GM12865 (cell line): Measurements from ENCODE around the gene EYA4.

Experiments used
- DNase-seq: peaks from one replicate; pipeline ENCODE4 v3.0.0; 2010; ENCODE audit warnings: low read depth
- H3K4me3 ChIP-seq: 2 replicates; pipeline ENCODE4 v1.5.1; 2011; ENCODE audit warnings: mild to moderate bottlenecking, low read depth, low read length, control low read depth
- CTCF ChIP-seq: IDR thresholded peaks from 2 replicates; pipeline ENCODE4 v1.5.1; 2011; ENCODE audit warnings: low read length, control low read depth, low read depth, inconsistent platforms; ENCODE audit not compliant: insufficient read depth; ENCODE audit errors: missing control alignments

Gene EYA4

DNA sequence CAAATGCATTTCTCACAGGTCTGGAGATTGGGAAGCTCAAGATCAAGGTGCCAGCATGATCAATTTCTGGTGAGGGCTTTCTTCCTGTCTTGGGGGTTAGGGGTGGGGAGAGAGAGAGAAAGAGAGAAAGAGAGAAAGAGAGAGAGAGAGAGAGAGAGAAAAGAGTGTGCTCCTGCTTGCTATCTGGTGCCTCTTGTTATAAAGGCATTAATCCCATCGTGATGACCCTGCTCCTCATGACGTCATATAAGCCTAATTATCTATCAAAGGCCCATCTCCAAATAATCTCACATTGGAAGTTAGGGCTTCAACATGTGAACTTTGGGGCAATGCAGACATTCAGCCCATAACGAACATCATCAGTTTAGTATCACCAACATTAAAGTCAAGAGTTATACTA lies 114.8 kb downstream of the EYA4 start:
- no peak for TF ChIP-seq CTCF
- no peak for DNase-seq
- H3K4me3 ChIP-seq = no peak overlapping the region

- H3K4me3 ChIP-seq = no peak overlapping the region
- no peak for TF ChIP-seq CTCF
- no peak for DNase-seq
These were observed 117.5 kb downstream of the EYA4 start for GRCh38 chr6:133358574-133359150.

DNA sequence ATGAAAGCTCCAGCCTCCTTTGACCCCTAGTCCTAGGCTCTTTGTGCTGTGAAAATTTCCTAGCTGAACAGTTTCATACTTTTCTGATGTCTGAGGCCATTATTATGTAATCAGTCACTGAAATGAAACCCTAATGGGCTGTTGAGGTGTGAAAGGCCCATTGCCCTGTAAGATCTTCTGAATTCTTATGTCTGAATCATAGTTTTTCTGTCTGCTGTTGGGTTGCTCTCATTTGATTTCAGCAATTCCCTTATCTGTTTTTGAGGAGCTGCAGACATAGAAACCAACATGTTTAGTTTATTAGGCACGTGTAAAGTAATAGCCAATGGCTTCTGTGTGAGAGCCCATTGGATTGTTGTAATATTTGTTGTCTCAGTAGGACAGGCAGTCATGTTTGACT lies 118.1 kb downstream of the EYA4 start:
- TF ChIP-seq CTCF = no peak
- no peak for DNase-seq
- H3K4me3 ChIP-seq = no peak overlapping the region

- no peak for DNase-seq
- TF ChIP-seq CTCF = no peak
- H3K4me3 ChIP-seq = no peak overlapping the region
These were observed 118.6 kb downstream of the EYA4 start for GRCh38 chr6:133359760-133360159.

DNA sequence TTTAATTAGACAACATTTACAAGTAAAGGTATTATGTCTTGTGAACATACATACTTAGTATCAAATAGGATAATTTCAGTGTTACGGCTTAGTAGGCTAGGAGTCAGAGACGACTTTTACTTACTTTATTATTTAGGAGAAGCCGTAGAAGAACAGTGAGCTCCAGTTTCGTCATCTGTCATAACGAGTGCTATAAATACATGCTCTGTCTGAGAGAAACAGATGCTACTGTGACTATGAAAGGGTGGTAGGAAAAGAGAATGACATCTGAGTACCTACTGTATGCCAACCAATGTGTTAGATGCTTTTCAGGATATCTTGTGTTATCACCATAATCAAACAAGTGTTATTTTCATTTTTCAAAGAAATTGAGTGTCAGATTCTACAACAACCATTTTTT lies 119.0 kb downstream of the EYA4 start:
- no peak overlapping the region for H3K4me3 ChIP-seq
- DNase-seq = no peak
- TF ChIP-seq CTCF = no peak

DNA sequence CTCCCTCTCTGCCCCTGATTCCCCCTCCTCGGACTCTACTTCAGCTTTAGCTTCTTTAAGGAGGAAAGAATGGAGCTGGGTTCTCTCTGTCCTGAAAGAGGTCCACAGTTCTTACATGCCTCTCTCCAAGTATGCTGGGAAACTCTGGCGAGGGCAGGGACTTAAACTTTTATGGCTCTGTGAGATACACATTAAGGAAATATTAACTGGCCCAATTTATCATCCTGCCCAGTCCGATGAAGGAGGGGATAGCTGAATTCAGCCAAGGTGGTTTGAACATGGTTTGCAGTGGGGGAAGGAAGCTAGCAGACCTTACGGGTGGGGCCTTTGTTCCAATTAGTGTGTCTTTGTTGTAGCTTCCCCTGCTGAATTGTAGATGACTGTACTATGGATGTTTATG lies 121.7 kb downstream of the EYA4 start:
- no peak for DNase-seq
- TF ChIP-seq CTCF = no peak
- H3K4me3 ChIP-seq = no peak overlapping the region

DNA sequence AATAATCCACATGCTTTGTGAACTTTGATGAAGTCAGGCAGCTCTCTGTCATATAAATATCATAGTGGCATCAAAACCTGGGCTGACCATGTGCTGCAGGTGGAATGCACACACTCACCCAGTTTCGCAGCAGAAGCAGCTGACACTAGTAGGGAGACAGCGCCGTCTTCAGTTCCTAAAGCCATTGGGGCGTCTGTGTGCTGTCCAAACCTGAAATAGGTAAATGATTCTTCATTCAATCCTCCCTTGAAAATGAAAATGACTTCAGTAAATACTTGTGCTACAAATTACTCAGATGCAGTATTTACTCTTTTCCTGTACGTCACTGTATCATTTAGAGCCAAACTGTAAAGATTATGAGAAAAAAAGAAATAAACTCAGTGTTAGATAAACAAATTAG lies 127.5 kb downstream of the EYA4 start:
- TF ChIP-seq CTCF = no peak
- H3K4me3 ChIP-seq = no peak overlapping the region
- no peak for DNase-seq
